Measurements from ENCODE around the gene CYREN.
"Not testable (repeated sequence)": the region's sequence is repeated elsewhere in the genome, so short reads cannot be mapped to it uniquely, and the experiment has no call there.

The CYREN gene

DNA sequence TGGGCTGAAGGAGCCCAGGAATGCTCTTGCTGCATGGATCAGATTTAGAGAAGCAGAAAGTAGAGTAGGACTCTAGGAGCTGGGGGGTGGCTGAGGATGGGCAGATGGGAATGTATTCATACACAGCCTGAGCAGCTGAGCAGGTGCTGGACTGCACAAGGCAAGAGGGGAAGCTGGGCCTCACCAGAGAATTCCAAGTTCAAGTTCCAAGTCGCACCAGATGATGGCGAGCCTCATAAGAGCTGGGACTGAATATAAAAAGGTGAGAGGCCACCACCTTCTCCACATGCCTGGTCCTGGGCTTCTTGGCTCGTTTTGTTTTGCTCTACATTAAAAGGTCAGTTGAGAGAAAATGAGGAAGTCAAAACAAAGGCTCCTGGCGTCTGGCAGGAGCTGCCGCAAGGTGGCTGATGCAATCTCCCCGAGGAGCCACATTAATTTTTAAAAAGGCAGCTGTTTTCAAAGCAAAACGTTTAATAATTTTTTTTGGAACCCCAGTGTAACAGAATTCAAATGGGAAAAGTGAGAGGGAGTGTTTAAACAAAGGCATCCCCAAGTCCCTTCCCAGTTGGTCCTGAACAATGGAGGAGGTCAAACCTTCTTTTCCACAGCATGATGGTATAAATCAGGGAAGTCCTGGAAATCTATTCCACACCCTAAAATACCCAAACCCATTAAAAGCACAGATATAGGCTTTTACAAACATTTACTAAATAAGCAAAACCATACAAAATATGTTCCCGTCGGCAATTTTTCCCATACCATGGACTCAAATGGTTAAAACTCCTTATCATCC, 9.5 kb downstream of the CYREN start:
- in situ Hi-C loops (cut with HindIII; ENCODE audit: low sequenced_read_pairs), result loop anchor here (10.0 kb wide), 2 partner anchors 176 to 516 kb away; partner anchors contain the start of genes AGBL3 and BPGM

GRCh38 chr7:135160098-135160857, 10.2 kb downstream of the CYREN start:
- in situ Hi-C loops (cut with HindIII; ENCODE audit: low sequenced_read_pairs), result loop anchor here (10.0 kb wide), 2 partner anchors 175 to 515 kb away; partner anchors contain the start of genes AGBL3 and BPGM

DNA sequence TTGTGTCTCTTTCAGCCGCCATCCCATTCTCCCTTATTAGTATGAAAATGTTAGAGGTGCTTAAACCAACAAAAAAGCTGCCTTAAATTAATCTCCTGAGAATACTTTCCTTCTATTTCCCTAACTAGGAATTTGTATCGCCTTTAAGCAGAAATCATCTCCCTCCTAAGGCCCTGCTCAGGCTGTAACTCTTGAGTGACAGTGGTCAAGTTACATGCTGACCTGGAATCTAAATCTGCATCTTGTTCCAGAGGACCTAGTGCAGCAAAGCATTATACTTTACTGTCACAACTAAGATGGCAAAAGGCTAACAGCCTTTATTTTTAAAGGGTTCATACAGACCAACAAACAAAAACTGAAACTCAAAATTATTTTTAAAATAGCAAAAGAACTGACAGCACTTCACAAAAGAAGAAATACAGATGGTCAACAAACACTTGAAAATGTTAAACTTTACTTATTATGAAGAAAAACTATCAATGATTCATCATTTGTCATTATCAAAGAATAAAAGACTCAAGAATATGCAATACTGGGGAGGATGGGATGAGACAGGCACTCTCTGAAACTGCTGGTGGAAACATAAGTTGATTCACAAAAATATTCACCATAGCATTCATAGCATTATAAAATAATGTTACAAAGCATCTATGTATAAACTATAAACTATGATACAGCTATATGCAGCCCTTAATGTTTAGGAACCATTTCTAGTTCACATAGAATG, 11.0 kb downstream of the CYREN start:
- in situ Hi-C loops (cut with HindIII; ENCODE audit: low sequenced_read_pairs), result loop anchor here (10.0 kb wide), 2 partner anchors 175 to 515 kb away; partner anchors contain the start of genes AGBL3 and BPGM

GRCh38 chr7:135158874-135159273, 11.6 kb downstream of the CYREN start:
- in situ Hi-C loops (cut with HindIII; ENCODE audit: low sequenced_read_pairs), result no loop called here

- in situ Hi-C loops (cut with HindIII; ENCODE audit: low sequenced_read_pairs), result no loop called here
These were observed 12.3 kb downstream of the CYREN start for GRCh38 chr7:135158141-135158655.

DNA sequence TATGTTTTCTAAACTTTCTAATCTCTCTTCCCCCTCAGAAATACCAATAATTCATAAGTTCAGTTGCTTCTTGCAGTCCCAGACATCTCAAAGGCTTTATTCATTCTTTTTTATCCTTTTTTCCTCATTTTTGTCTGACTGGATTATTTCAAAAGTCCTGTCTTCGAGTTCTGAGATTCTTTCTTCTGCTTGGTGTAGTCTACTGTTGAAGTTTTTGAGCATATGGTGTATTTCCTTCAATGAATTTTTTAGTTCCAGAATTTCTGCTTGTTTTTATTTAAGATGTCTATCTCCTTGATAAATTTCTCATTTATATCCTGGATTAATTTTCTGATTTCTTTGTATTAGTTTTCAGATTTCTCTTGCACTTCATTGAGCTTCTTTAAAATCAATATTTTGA, 14.2 kb downstream of the CYREN start:
- in situ Hi-C loops (cut with HindIII; ENCODE audit: low sequenced_read_pairs), result no loop called here

DNA sequence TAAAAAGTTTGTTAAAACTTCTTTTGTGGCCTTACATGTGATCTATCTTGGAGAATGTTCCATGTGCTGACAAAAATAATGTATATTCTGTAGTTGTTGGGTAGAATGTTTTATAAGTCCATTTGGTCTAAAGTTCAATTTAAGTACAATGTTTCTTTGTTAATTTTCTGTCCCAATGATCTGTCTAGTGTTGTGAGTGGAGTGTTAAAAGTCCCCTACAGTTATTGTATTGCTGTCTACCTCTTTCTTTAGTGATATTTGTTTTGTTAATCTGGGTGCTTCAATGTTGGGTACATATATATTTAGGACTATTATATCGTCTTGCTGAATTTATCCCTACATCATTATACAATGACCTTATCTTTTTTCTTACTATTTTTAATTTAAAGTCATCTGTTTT, 15.8 kb downstream of the CYREN start:
- in situ Hi-C loops (cut with HindIII; ENCODE audit: low sequenced_read_pairs), result no loop called here

DNA sequence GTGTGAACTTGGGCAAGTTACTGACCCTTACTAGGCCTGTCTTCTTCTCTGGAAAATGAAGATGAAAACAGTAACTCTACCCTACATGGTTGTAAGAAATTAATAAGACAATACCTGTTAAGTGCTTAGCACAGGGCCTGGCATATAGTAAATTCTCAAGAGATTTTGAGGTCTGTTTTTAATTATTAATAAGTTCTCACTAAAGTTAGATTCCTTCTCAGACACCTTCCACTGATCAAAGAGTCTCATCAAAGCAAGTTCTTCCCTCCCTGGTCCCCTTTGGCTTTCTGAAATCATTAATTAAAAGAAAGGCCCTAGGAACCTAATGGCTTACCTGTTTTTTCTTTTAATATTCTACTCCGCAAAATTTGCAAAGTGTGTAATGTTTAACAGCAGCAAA, 18.1 kb downstream of the CYREN start:
- in situ Hi-C loops (cut with HindIII; ENCODE audit: low sequenced_read_pairs), result no loop called here

DNA sequence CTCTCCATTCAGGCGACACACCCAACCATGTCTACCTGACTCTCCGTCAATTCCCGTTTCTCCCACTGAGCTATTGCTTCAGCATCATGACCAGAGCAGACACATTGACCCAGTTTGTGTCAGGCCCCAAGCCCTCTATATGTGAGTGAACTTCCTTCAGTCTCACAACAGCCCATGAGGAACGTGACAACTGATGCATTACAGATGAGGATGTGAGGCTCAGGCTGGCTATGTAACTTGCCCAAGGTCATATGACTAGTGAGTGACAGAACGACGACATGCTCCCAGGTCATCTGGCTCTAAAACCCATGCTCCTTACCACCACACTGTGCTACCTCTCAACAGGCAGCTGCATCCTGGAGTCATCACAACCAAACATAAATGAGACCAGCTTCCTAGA, 19.0 kb downstream of the CYREN start:
- in situ Hi-C loops (cut with HindIII; ENCODE audit: low sequenced_read_pairs), result no loop called here

GRCh38 chr7:135151132-135151531, 19.4 kb downstream of the CYREN start:
- in situ Hi-C loops (cut with HindIII; ENCODE audit: low sequenced_read_pairs), result no loop called here

DNA sequence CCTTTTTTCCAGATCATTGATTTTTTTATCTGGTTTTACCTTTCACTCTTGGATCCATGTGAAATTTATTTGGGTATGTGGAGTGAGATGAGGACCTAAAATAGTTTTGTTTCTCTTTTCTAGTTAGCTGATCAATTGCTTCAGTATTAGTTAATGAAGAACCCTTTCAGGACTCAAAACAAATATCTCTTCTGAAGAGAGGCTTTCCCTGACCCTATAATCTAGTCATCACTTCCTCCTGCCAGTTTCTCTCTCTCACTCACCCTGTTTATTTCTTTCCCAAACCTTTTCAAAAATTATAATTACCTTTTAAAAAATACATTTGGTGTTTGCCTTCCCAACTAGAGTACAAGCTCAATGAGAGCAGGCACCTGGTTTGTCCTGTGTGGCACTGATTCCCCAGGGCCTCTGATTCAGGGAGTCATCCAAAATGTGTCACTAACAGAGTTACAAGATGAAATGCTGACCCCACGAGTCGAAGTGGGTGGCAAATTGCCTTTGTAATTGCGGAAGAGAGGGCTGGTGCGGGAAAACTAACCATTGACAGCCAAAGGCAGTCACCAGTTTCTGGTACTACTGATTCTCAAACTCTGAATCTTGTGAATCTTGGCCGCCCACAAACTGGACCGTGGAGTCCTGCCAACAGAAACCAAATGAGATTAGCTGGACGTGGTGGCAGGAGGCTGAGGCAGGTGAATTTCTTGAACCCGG, 20.3 kb downstream of the CYREN start:
- in situ Hi-C loops (cut with HindIII; ENCODE audit: low sequenced_read_pairs), result no loop called here

GRCh38 chr7:135147899-135148721, 22.4 kb downstream of the CYREN start, which contains the start of gene TMEM140:
Gene TMEM140 (plus strand): TSS chr7:135148072. CDS start chr7:135164442, 16,370 bp downstream.
- in situ Hi-C loops (cut with HindIII; ENCODE audit: low sequenced_read_pairs), result loop anchor here (5.0 kb wide), 1 partner anchor 106 kb away; no protein-coding TSS in a partner anchor

GRCh38 chr7:135147341-135147898, 23.1 kb downstream of the CYREN start:
- in situ Hi-C loops (cut with HindIII; ENCODE audit: low sequenced_read_pairs), result loop anchor here (5.0 kb wide), 1 partner anchor 105 kb away; no protein-coding TSS in a partner anchor

- in situ Hi-C loops (cut with HindIII; ENCODE audit: low sequenced_read_pairs), result no loop called here
These were observed 26.4 kb downstream of the CYREN start for GRCh38 chr7:135143885-135144668.

DNA sequence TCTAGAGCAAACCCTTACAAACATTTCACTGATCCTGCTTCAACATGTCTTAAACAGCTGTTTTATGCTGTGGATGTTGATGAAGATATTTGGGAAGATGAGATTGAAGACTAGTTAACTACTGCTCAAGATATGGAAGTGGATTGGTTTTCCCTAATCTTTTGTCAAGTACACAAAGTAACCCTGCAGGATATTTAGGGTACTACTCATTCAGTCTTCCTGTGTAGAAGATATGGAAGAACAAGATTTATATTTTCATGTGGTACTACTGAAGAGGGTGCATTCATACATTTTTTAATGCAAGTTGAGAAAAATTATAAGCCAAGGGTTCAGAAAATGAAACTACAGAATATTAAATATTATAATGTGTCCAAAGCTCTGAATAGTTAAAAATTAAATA, 40.9 kb downstream of the CYREN start:
- in situ Hi-C loops (cut with HindIII; ENCODE audit: low sequenced_read_pairs), result no loop called here

DNA sequence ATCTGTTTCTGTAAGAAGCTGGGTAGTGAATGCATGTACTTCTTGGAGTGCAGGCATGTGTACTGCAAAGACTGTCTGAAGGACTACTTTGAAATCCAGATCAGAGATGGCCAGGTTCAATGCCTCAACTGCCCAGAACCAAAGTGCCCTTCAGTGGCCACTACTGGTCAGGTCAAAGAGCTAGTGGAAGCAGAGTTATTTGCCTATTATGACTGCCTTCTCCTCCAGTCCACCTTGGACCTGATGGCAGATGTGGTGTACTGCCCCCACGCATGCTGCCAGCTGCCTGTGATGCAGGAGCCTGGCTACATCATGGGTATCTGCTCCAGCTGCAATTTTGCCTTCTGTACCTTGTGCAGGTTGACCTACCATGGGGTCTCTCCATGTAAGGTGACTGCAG, 41.6 kb downstream of the CYREN start:
- in situ Hi-C loops (cut with HindIII; ENCODE audit: low sequenced_read_pairs), result no loop called here

DNA sequence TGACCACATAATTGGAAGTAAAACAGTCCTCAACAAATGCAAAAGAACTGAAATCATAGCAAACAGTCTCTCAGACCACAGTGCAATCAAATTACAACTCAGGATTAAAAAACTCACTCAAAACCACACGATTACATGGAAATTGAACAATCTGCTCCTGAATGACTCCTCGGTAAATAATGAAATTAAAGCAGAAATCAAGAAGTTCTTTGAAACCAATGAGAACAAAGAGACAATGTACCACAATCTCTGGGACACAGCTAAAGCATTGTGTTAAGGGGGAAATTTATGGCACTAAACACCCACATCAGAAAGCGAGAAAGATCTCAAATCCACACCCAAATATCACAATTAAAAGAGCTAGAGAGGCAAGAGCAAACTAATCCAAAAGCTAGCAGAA, 45.9 kb downstream of the CYREN start:
- in situ Hi-C loops (cut with HindIII; ENCODE audit: low sequenced_read_pairs), result not testable (repeated sequence)

- in situ Hi-C loops (cut with HindIII; ENCODE audit: low sequenced_read_pairs), result no loop called here
These were observed 48.6 kb downstream of the CYREN start for GRCh38 chr7:135121868-135122267.
